ENCODE measurements around the gene CAMK2G. TPM values are rescaled to one million over a fixed set of nuclear protein-coding genes. Genes with fewer than 3 reads are reported as not detected.

CAMK2G gene
- polyA plus RNA-seq, 1 experiment, result 43.8 TPM

DNA sequence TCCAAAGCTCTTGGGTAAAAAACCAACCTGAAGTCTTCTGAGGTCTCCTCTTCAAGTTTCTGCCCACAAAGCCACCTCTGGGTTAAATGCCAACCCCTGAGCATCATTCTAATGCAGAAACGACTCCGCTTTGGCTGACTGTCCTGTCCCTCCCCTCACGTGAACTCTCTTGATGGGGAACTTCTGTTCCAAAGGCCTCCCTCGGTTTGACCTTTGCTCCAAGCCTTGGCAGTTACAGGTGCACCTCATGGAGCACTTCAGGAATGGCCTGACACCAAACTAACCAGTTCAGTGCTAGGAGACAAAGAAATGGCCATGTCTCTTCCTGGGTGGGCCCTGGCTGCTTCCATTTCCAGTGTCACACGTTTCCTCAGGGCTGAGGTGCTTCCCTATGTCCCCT is 20.0 kb downstream of the CAMK2G start:
- TF ChIP-seq, protein P1, sequence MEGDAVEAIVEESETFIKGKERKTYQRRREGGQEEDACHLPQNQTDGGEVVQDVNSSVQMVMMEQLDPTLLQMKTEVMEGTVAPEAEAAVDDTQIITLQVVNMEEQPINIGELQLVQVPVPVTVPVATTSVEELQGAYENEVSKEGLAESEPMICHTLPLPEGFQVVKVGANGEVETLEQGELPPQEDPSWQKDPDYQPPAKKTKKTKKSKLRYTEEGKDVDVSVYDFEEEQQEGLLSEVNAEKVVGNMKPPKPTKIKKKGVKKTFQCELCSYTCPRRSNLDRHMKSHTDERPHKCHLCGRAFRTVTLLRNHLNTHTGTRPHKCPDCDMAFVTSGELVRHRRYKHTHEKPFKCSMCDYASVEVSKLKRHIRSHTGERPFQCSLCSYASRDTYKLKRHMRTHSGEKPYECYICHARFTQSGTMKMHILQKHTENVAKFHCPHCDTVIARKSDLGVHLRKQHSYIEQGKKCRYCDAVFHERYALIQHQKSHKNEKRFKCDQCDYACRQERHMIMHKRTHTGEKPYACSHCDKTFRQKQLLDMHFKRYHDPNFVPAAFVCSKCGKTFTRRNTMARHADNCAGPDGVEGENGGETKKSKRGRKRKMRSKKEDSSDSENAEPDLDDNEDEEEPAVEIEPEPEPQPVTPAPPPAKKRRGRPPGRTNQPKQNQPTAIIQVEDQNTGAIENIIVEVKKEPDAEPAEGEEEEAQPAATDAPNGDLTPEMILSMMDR (IDR thresholded peaks at IDR 0.05; ENCODE audit: insufficient read depth, low read depth, low read length), result no peak
- no peak overlapping the region for H3K4me3 ChIP-seq (ENCODE audit: low read depth, low read length)
- DNase-seq (ENCODE audit: low read depth), result no peak
- ChIA-PET POLR2A (no interaction called here), CTCF (interaction anchor here (11.3 kb wide), 1 partner anchor 25 kb away, joined by 337 read pairs; the partner anchor contains the start of gene CAMK2G)
- H3K36me3 ChIP-seq (ENCODE audit: control insufficient read depth, insufficient read depth, low read length), result no peaks in the 10 kb centered on the region
- no peaks in the 10 kb centered on the region for H3K27me3 ChIP-seq (ENCODE audit: control insufficient read depth, insufficient read depth, low read length)

DNA sequence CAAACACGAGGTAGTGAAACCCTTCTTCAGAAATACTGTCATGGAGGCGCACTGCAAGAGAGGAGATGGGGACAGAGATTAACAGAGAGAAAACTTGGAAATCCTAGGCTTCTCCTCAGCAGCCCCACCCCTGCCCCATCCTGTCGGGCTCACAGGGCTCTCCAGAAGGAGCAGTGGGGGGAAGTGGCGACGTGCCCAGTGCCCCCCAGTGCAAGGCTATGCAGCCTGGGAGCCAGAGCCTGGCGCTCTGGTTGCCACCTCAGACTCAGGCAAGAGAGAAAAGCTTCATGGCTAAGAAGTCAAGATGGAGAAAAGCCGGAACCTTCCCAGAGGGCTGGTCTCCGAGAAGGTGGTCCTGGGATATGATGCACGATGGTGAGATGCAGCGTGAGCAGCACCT is 21.2 kb downstream of the CAMK2G start:
- TF ChIP-seq, protein P1 (IDR thresholded peaks at IDR 0.05; ENCODE audit: insufficient read depth, low read depth, low read length), result no peak
- Histone ChIP-seq H3K27me3 (ENCODE audit: control insufficient read depth, insufficient read depth, low read length) (no peaks in the 10 kb centered on the region), H3K4me3 (ENCODE audit: low read depth, low read length) (no peak overlapping the region), H3K36me3 (ENCODE audit: control insufficient read depth, insufficient read depth, low read length) (peaks cover 3% of the 10 kb centered on the region)
- ChIA-PET POLR2A (no interaction called here), CTCF (interaction anchor here (1.1 to 11.3 kb wide), 4 partner anchors 10 to 87 kb away, joined by 3 to 337 read pairs (median 8); partner anchors contain the start of gene CAMK2G)
- no peak for DNase-seq (ENCODE audit: low read depth)

DNA sequence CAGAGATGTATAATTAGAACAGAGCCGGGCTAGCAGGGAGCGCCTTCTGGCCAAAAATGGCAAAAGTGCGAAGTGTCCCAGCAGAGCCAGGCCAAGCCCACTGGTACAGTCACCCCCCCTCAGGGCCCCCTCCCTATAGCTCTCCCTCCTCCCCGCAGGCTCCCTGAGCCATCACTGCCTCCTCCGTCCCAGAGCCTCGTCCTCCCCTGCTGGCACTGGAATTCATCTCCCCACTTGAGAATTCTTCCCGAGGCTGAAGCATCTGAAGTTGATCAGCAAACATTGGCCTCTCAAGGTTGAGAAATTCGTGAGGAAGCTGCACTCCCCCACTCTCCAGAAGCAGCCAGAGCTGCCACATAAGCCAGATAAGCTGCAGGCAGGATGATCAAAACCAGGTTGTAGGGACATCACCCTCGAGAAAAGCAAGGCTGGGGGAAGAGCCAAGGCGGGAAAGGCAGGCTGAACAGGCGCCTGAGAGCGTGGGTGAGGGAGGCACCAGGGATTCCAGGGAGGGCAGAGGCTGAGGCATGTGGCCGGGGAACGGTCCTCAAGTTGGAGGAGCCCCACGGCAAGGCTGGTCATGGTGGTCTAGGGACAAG is 23.4 kb downstream of the CAMK2G start:
- TF ChIP-seq, protein P1 (IDR thresholded peaks at IDR 0.05; ENCODE audit: insufficient read depth, low read depth, low read length), result 0 out of 2 replicates have a peak, but pooled peaks have one; percentile 6
- peaks cover 17% of the 10 kb centered on the region for H3K36me3 ChIP-seq (ENCODE audit: control insufficient read depth, insufficient read depth, low read length)
- no peaks in the 10 kb centered on the region for H3K27me3 ChIP-seq (ENCODE audit: control insufficient read depth, insufficient read depth, low read length)
- POLR2A ChIA-PET, result interaction anchor here (0.7 kb wide), 1 partner anchor 14 kb away, joined by 3 read pairs; no protein-coding TSS in a partner anchor
- peak; percentile 88 for DNase-seq (ENCODE audit: low read depth)
- H3K4me3 ChIP-seq (ENCODE audit: low read depth, low read length), result no peak overlapping the region
- CTCF ChIA-PET, result interaction anchor here (0.6 to 11.3 kb wide), 11 partner anchors 8 to 254 kb away, joined by 3 to 337 read pairs (median 11); partner anchors contain the start of gene CAMK2G

DNA sequence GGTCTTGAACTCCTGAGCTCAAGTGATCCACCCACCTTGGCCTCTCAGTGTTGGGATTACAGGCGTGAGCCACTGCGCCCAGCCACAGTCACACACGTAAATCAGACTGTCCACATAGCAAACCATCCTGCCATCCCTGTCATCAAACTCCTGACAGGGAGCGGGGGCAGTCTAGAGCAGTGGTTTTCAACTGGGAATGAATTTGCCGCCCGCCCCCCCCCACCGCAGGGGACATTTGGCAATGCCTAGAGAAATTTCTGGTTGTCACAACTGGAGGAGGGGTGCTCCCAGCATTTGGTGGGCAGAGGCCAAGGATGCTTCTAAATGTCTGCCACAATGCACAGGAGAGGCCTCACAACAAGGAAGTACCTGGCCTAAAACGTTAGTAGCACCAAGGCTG is 24.1 kb downstream of the CAMK2G start:
- no peak for DNase-seq (ENCODE audit: low read depth)
- TF ChIP-seq, protein P1 (IDR thresholded peaks at IDR 0.05; ENCODE audit: insufficient read depth, low read depth, low read length), result no peak
- POLR2A ChIA-PET, result no interaction called here
- Histone ChIP-seq H3K4me3 (ENCODE audit: low read depth, low read length) (no peak overlapping the region), H3K36me3 (ENCODE audit: control insufficient read depth, insufficient read depth, low read length) (peaks cover 17% of the 10 kb centered on the region), H3K27me3 (ENCODE audit: control insufficient read depth, insufficient read depth, low read length) (no peaks in the 10 kb centered on the region)
- CTCF ChIA-PET, result interaction anchor here (0.6 to 11.3 kb wide), 16 partner anchors 9 to 295 kb away, joined by 3 to 337 read pairs (median 8); partner anchors contain the start of gene CAMK2G

DNA sequence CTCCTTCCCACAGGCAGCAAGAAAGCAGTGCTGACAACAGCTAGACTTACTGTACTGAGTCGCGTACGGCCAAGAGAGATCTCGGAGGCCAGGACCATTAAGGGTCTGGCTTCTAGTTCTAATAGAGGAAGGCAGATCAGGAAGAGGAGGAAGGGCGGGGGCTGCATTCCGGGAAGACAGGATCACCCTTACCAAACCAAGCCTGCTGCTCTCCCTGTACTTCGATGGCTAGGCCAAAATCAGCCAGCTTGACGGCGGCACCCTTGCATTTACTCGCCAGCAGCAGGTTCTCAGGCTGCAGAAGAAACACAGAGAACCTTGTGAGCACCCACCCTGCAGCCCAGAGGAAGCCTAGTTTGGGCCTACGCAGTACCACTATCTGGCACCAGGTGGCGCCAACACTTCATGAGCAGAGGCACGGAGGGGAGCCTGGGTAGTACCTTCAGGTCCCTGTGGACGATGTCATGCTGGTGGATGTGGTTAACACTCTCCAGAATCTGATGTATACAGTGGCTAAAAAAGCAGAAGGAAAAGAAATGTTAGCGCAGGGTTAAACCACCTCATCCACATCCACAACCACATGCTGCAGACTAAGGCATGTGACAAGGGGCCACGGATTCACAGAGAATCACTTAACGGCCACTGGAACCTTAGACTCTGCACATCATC is 25.4 kb downstream of the CAMK2G start:
- no peak for DNase-seq (ENCODE audit: low read depth)
- POLR2A ChIA-PET, result no interaction called here
- Histone ChIP-seq H3K27me3 (ENCODE audit: control insufficient read depth, insufficient read depth, low read length) (no peaks in the 10 kb centered on the region), H3K36me3 (ENCODE audit: control insufficient read depth, insufficient read depth, low read length) (peaks cover 17% of the 10 kb centered on the region), H3K4me3 (ENCODE audit: low read depth, low read length) (no peak overlapping the region)
- CTCF ChIA-PET, result interaction anchor here (0.6 to 11.3 kb wide), 20 partner anchors 10 to 221 kb away, joined by 3 to 337 read pairs (median 4); partner anchors contain the start of gene CAMK2G
- TF ChIP-seq, protein P1 (IDR thresholded peaks at IDR 0.05; ENCODE audit: insufficient read depth, low read depth, low read length), result peak; percentile 99
